NCI-H446 (cell line): Measurements from ENCODE around the gene ASPM.
A peak's percentile ranks its signal among the peaks of the same experiment; 100 is the strongest.
"Not testable (repeated sequence)": the region's sequence is repeated elsewhere in the genome, so short reads cannot be mapped to it uniquely, and the experiment has no call there.

Experiments
- DNase-seq, 2 experiments: peaks; one replicate each; lab custom pipeline; 2025; lab: John Stamatoyannopoulos, UW

ASPM gene

GRCh38 chr1:197145446-197146024, 934 bp downstream of the ASPM start:
- DNase-seq: peak in 1 of 2 experiments; percentile 30

- no peak for DNase-seq
Observed at GRCh38 chr1:197144570-197145325, 1.7 kb downstream of the ASPM start.

- DNase-seq: no peak
Observed at GRCh38 chr1:197143276-197143675, 3.2 kb downstream of the ASPM start.

GRCh38 chr1:197141575-197141974, 4.9 kb downstream of the ASPM start:
- DNase-seq: no peak

- peak in 1 of 2 experiments; percentile 46 for DNase-seq
Observed at GRCh38 chr1:197140121-197140520, 6.3 kb downstream of the ASPM start.

- DNase-seq: no peak
Observed at GRCh38 chr1:197139169-197139568, 7.3 kb downstream of the ASPM start.

- no peak for DNase-seq
Observed at GRCh38 chr1:197137322-197137721, 9.1 kb downstream of the ASPM start.

GRCh38 chr1:197130677-197131304, 15.7 kb downstream of the ASPM start:
- no peak for DNase-seq

- no peak for DNase-seq
Observed at GRCh38 chr1:197129698-197130097, 16.8 kb downstream of the ASPM start.

- no peak for DNase-seq
Observed at GRCh38 chr1:197127246-197127912, 19.1 kb downstream of the ASPM start.

- DNase-seq: no peak
Observed at GRCh38 chr1:197126691-197127090, 19.8 kb downstream of the ASPM start.

- no peak for DNase-seq
Observed at GRCh38 chr1:197124376-197124775, 22.1 kb downstream of the ASPM start.

GRCh38 chr1:197116156-197116555, 30.3 kb downstream of the ASPM start:
- DNase-seq: no peak

GRCh38 chr1:197106869-197107268, 39.6 kb downstream of the ASPM start:
- no peak for DNase-seq

GRCh38 chr1:197103300-197103699, 43.2 kb downstream of the ASPM start:
- no peak for DNase-seq

GRCh38 chr1:197101978-197102377, 44.5 kb downstream of the ASPM start:
- DNase-seq: no peak

GRCh38 chr1:197100677-197101076, 45.8 kb downstream of the ASPM start:
- no peak for DNase-seq

GRCh38 chr1:197099444-197099843, 47.0 kb downstream of the ASPM start:
- DNase-seq: no peak

- DNase-seq: not testable (repeated sequence)
Observed at GRCh38 chr1:197096971-197097370, 49.5 kb downstream of the ASPM start.

- DNase-seq: no peak
Observed at GRCh38 chr1:197096137-197096536, 50.3 kb downstream of the ASPM start.

- no peak for DNase-seq
Observed at GRCh38 chr1:197093226-197093885, 53.1 kb downstream of the ASPM start.

GRCh38 chr1:197092491-197093023, 53.9 kb downstream of the ASPM start:
- no peak for DNase-seq
